BJ (cell line): ENCODE data around the gene MKX. TPM values are rescaled to one million over a fixed set of nuclear protein-coding genes. Genes with fewer than 3 reads are reported as not detected.

Experiments
- CTCF ChIA-PET: fragments of 350-600 bp; formaldehyde crosslinking; extraction: SDS; loops from one replicate; lab custom pipeline; 2021; ENCODE audit warnings: antibody characterized with exemption, inconsistent platforms; lab: Yijun Ruan, JAX
- POLR2A ChIA-PET: fragments of 300-600 bp; sonication (Branson Sonifier 250); formaldehyde crosslinking; extraction: SDS; loops from one replicate; lab custom pipeline; 2021; ENCODE audit warnings: antibody characterized with exemption; lab: Charles Lee
- DNase-seq: peaks from one replicate; pipeline ENCODE4 v3.0.0-alpha.2; 2011; ENCODE audit warnings: low read depth
- H3K27me3 ChIP-seq: 2 replicates; pipeline ENCODE4 v1.6.0; 2011; ENCODE audit warnings: low read length; ENCODE audit not compliant: control insufficient read depth, insufficient read depth
- H3K36me3 ChIP-seq: 2 replicates; pipeline ENCODE4 v1.5.1; 2011; ENCODE audit warnings: low read length; ENCODE audit not compliant: control insufficient read depth, insufficient read depth
- H3K4me3 ChIP-seq: 2 replicates; pipeline ENCODE4 v1.5.1; 2011; ENCODE audit warnings: low read depth, mild to moderate bottlenecking, control low read depth, low read length
- CTCF ChIP-seq: IDR thresholded peaks from 2 replicates; pipeline ENCODE4 v1.5.1; 2011; ENCODE audit warnings: low read depth, mild to moderate bottlenecking, control low read depth, inconsistent platforms, low read length, moderate library complexity; ENCODE audit not compliant: insufficient read depth
- polyA plus RNA-seq: library from polyadenylated mRNA; depleted of rRNA; stranded (reverse); fragments of >200 nt; gene quantifications from 2 replicates; pipeline ENCODE4 v1.2.3, GENCODE V29; 2011

MKX gene
- polyA plus RNA-seq, 1 experiment = 68.1 TPM

DNA sequence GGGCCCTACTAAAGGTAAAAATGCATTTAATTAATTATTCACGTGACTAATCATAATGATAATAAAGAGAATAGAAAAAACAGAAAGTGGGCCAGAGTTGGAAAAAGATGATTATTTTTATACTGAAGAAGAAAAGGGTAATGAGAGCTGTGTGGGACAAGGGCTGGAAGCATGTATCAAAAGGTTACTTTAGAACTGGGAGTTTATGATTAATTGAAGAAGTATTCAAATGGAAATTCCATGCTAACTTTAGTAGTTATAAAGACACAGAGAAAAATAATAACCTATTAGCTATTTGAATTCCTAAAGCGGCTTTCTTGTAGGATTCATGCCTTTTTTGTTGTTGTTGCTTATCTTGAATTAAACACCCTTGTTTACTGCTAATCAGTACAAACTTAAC lies 49.9 kb downstream of the MKX start:
- CTCF ChIA-PET = interaction anchor here (1.1 kb wide), 1 partner anchor 9 kb away, joined by 3 read pairs; no protein-coding TSS in a partner anchor
- TF ChIP-seq CTCF = no peak
- DNase-seq = no peak
- Histone ChIP-seq H3K4me3 (no peak overlapping the region), H3K27me3 (no peaks in the 10 kb centered on the region), H3K36me3 (peaks cover 9% of the 10 kb centered on the region)
- POLR2A ChIA-PET = no interaction called here

DNA sequence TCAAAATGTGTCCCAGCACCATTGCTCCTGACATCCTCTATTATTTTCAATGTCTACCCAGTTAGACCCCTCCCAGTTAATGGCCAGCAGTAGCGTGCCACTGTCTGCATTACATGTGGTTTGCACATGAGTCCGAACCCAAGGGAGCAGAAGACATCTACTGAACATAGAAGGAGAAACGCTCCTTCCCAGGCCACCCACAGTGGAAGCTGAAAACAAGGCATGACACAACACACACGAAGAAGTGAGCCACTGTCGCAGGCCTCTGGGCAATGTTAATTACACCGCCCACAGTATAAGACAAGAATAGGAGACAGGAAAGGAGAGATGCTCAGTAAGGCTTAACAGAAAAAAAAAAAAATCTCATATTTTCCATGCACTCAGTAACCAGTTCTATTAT lies 50.5 kb downstream of the MKX start:
- ChIA-PET CTCF (interaction anchor here (1.1 kb wide), 1 partner anchor 9 kb away, joined by 3 read pairs; no protein-coding TSS in a partner anchor), POLR2A (no interaction called here)
- TF ChIP-seq CTCF = no peak
- DNase-seq = no peak
- H3K27me3 ChIP-seq = no peaks in the 10 kb centered on the region
- H3K36me3 ChIP-seq = peaks cover 12% of the 10 kb centered on the region
- no peak overlapping the region for H3K4me3 ChIP-seq

DNA sequence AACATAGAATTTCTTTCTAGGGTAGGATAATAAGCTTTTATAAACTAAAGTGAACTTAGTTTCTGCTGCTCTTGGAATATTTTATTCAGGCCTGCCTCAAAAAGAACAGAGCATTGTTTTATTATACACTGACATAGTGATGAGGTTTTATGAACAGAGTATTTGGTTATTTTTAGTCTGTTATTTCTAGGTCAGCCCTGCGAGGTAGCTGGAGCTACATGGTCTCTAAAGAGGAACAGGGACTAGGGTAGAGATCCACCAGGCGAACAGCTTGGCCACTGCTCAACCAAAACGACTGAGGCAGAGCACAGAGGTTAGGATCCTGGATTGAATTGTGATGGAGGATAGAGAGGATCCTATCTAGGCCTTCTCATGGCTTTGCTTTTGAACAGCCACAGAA lies 53.0 kb downstream of the MKX start:
- H3K4me3 ChIP-seq = no peak overlapping the region
- H3K27me3 ChIP-seq = no peaks in the 10 kb centered on the region
- DNase-seq = no peak
- CTCF ChIA-PET = interaction anchor here (0.7 kb wide), 1 partner anchor 20 kb away, joined by 3 read pairs; no protein-coding TSS in a partner anchor
- POLR2A ChIA-PET = no interaction called here
- peaks cover 4% of the 10 kb centered on the region; the same call in 1 of the 2 replicates for H3K36me3 ChIP-seq
- TF ChIP-seq CTCF = no peak

DNA sequence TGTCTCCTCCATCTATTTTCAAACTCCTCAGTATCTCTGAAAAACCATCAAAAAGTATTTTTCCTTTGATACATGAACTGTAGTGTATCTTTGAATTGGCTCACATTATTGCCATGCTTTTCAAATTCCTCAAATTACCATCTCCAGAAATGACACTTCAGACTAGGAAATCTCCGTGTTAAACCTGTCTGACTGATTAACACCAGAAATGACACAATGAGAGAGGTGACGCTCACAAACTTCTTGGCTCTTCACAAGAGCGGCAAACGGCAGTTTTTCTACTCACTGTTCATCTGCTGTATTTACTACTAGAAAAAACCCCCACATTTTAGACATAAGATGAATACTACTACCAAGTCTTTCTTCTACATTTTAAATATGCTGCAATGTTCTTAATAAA lies 56.6 kb downstream of the MKX start:
- POLR2A ChIA-PET = no interaction called here
- no peaks in the 10 kb centered on the region for H3K27me3 ChIP-seq

DNA sequence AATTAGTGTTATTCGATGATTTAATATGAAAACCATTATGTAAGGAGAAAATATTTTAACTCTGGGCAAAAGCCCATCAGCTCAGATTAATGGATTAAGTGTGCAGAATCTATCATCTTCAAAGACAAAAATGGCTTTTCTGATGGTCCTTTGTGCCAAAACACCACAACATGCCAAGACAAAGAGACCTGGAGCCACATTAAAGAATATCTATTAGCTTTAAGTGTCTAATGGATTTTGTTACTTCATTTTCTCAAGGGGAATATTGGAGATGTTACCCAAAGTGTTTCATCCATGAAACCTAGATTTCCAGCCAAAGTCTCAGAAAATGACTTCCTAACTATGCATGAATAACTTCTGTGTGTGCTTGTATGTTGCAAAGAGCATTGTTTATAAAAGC lies 57.3 kb downstream of the MKX start:
- ChIA-PET POLR2A (interaction anchor here (0.6 kb wide), 1 partner anchor 32 kb away, joined by 3 read pairs; no protein-coding TSS in a partner anchor), CTCF (interaction anchor here (0.6 to 1.1 kb wide), 2 partner anchors 10 to 695 kb away, joined by 3 read pairs; no protein-coding TSS in a partner anchor)
- no peak for TF ChIP-seq CTCF
- no peak for DNase-seq
- no peak overlapping the region for H3K4me3 ChIP-seq
- H3K36me3 ChIP-seq = peaks cover 6% of the 10 kb centered on the region; the same call in 1 of the 2 replicates
- no peaks in the 10 kb centered on the region for H3K27me3 ChIP-seq

More for the DNA sequence above, 56.6 kb downstream of the MKX start:
- no peak for TF ChIP-seq CTCF
- CTCF ChIA-PET = interaction anchor here (0.8 to 1.1 kb wide), 2 partner anchors 9 to 255 kb away, joined by 3 to 4 read pairs; no protein-coding TSS in a partner anchor
- peaks cover 4% of the 10 kb centered on the region; the same call in 1 of the 2 replicates for H3K36me3 ChIP-seq
- H3K4me3 ChIP-seq = no peak overlapping the region
- DNase-seq = no peak
